Right atrium auricular region (tissue), 2 donors: ENCODE measurements around the gene SIRT6. TPM values are rescaled to one million over a fixed set of nuclear protein-coding genes. Genes with fewer than 3 reads are reported as not detected.
"Not testable (repeated sequence)": the region's sequence is repeated elsewhere in the genome, so short reads cannot be mapped to it uniquely, and the experiment has no call there.

Source experiments
- DNase-seq: peaks from one replicate; pipeline ENCODE4 v3.0.0-alpha.2; 2019; ENCODE audit warnings: low spot score
- H3K27ac ChIP-seq, 2 donors: fragments of 200-600 bp; sonication (generic); 1 replicate in 1 of 2; 2 replicates in 1 of 2; pipeline ENCODE4 v1.5.1; 2016 to 2019
- H3K27me3 ChIP-seq, 2 donors: fragments of 200-600 bp; sonication (generic); one replicate each; pipeline versions ENCODE4 v1.5.1 to v1.6.0; 2017 to 2019
- H3K36me3 ChIP-seq: fragments of 200-600 bp; sonication (generic); one replicate; pipeline ENCODE4 v1.5.1; 2016
- H3K4me1 ChIP-seq, 2 donors: fragments of 200-600 bp; sonication (generic); one replicate each; pipeline versions ENCODE4 v1.5.1 to v1.6.0; 2017 to 2019
- H3K4me3 ChIP-seq, 2 donors: fragments of 200-600 bp; sonication (generic); 1 replicate in 1 of 2; 2 replicates in 1 of 2; pipeline ENCODE4 v1.5.1; 2017 to 2019; ENCODE audit warnings: mild to moderate bottlenecking in 1 of 2, moderate library complexity in 1 of 2
- H3K9me3 ChIP-seq, 2 donors: fragments of 200-600 bp; sonication (generic); one replicate each; pipeline ENCODE4 v1.5.1; 2019
- CTCF ChIP-seq, 2 donors: fragments of 200-600 bp; sonication (generic); IDR thresholded peaks; one replicate each; pipeline ENCODE4 v1.5.1; 2019; ENCODE audit warnings: antibody characterized with exemption in 2 of 2
- total RNA-seq, 2 donors: library from RNA; depleted of rRNA; stranded (reverse); fragments of >200 nt; gene quantifications; one replicate each; pipeline ENCODE4 v1.1.0, GENCODE V29; 2016

Gene SIRT6
- total RNA-seq, 2 donors from 2014 or later: 10.9 to 15.9 TPM

DNA sequence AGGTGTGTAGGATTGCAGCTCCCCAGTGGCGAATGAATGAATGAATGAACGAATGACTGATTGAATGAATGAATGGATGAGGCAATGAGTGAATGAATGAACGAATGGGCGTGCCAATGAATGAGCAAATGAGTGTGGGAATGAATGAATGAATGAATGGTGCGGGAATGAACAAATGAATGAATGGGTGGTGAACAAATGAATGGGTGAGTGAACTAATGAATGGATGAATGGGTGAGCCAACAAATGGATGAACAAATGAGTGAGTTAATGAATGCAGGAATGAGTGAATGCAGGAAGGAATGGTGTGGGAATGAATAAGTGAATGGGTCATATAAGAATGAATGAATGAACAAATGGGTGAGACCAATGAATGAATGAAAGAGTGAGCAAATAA is 14.9 kb upstream of the SIRT6 start:
- Histone ChIP-seq H3K27ac (no peak overlapping the region), H3K27me3 (peaks cover 17 to 21% of the 10 kb centered on the region in 2 donors)

DNA sequence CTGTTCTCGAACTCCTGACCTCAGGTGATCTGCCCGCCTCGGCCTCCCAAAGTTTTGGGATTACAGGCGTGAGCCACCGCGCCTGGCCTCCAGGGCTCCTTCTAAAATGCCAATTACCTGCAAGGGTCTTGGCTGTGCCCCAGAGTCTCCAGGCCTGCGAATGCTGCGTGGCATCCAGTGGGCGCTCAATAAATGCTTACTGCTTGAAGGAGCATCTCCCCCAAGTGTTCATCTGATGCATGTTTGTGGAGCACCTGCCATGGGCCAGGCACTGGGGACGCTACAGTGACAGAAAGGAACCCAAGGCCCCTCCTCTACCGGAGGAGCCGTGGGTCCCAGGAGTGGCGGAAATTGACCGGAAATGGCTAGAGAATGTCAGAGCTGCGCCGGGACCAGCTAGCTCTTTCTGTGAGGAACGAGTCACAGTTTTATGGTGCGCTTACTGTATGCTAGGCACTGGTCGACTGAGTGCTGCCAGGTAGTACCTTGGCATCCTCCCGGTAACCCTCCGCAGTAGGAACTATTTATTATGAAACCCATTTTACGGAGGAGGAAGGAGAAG is 14.3 kb upstream of the SIRT6 start:
- Histone ChIP-seq H3K36me3 (no peaks in the 10 kb centered on the region), H3K27ac (no peak overlapping the region), H3K9me3 (no peaks in the 10 kb centered on the region), H3K4me1 (peaks cover 0 to 9% of the 10 kb centered on the region in 2 donors), H3K27me3 (peaks cover 17 to 21% of the 10 kb centered on the region in 2 donors), H3K4me3 (no peak overlapping the region)
- no peak for TF ChIP-seq CTCF (IDR thresholded peaks at IDR 0.05)
- no peak for DNase-seq

More for the DNA sequence above, 14.9 kb upstream of the SIRT6 start:
- H3K36me3 ChIP-seq: no peaks in the 10 kb centered on the region
- no peaks in the 10 kb centered on the region for H3K9me3 ChIP-seq
- no peak for DNase-seq
- H3K4me1 ChIP-seq: peaks cover 0 to 9% of the 10 kb centered on the region in 2 donors
- TF ChIP-seq CTCF (IDR thresholded peaks at IDR 0.05): no peak
- no peak overlapping the region for H3K4me3 ChIP-seq

GRCh38 chr19:4196009-4196408 is 13.6 kb upstream of the SIRT6 start:
- TF ChIP-seq CTCF (IDR thresholded peaks at IDR 0.05): no peak
- DNase-seq: no peak
- H3K9me3 ChIP-seq: no peaks in the 10 kb centered on the region
- no peak overlapping the region for H3K27ac ChIP-seq
- no peak overlapping the region for H3K4me3 ChIP-seq
- H3K36me3 ChIP-seq: no peaks in the 10 kb centered on the region
- peaks cover 0 to 9% of the 10 kb centered on the region in 2 donors for H3K4me1 ChIP-seq
- peaks cover 17 to 21% of the 10 kb centered on the region in 2 donors for H3K27me3 ChIP-seq

DNA sequence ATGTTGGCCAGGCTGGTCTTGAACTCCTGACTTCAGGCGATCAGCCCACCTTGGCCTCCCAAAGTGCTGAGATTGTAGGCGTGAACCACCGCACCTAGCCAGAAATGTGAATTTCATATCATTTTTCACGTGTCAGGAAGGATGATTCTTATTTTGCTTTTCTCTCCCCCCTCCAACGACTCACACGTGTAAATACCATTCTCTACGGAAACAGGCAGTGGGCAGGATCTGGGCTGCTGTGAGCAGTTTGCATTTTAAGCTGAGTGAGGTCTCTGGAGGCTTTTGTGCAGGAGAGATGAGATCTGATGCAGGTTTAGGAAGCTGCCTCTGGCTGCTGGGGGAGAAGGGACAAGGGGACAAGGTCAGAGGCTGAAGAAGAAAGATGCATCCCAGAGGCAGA is 12.0 kb upstream of the SIRT6 start:
- Histone ChIP-seq H3K4me3 (no peak overlapping the region), H3K27ac (no peak overlapping the region), H3K36me3 (no peaks in the 10 kb centered on the region), H3K4me1 (peaks cover 0 to 9% of the 10 kb centered on the region in 2 donors), H3K9me3 (no peaks in the 10 kb centered on the region), H3K27me3 (peaks cover 17 to 21% of the 10 kb centered on the region in 2 donors)
- TF ChIP-seq CTCF (IDR thresholded peaks at IDR 0.05): no peak
- DNase-seq: no peak

- not testable (repeated sequence) for H3K9me3 ChIP-seq, H3K36me3 ChIP-seq, DNase-seq, H3K27ac ChIP-seq, H3K4me3 ChIP-seq, H3K4me1 ChIP-seq
- peaks cover 7 to 16% of the 10 kb centered on the region in 2 donors for H3K27me3 ChIP-seq
Measured at GRCh38 chr19:4192537-4192936, 10.2 kb upstream of the SIRT6 start.

GRCh38 chr19:4189641-4190040 is 7.3 kb upstream of the SIRT6 start:
- TF ChIP-seq CTCF (IDR thresholded peaks at IDR 0.05): no peak
- no peak for DNase-seq
- Histone ChIP-seq H3K27ac (no peak overlapping the region), H3K4me1 (no peaks in the 10 kb centered on the region), H3K4me3 (no peak overlapping the region), H3K36me3 (no peaks in the 10 kb centered on the region), H3K9me3 (no peaks in the 10 kb centered on the region), H3K27me3 (peaks cover 0 to 3% of the 10 kb centered on the region in 2 donors)
